A549 (cell line): ENCODE results near the gene CCDC85C. TPM values are rescaled to one million over a fixed set of nuclear protein-coding genes. Genes with fewer than 3 reads are reported as not detected.
A peak's percentile ranks its signal among the peaks of the same experiment; 100 is the strongest.

ENCODE experiments used
- ATAC-seq, 2 experiments: fragments of 200-7000 bp in 1 of 2; fragments of >200 bp in 1 of 2; cut with Nextera tagmentation in 1 of 2; cut with Tn5 transposase in 1 of 2; 3 replicates each; pipeline versions ENCODE4 v1.8.0 to v1.9.1; 2018 to 2020; ENCODE audit warnings: mild to moderate bottlenecking in 1 of 2, moderate library complexity in 1 of 2
- CTCF ChIA-PET: fragments of 300-600 bp; sonication (Branson Sonifier 250); formaldehyde crosslinking; extraction: SDS; loops from one replicate; lab custom pipeline; 2021; ENCODE audit warnings: antibody characterized with exemption, inconsistent platforms; lab: Yijun Ruan, JAX
- POLR2A ChIA-PET: fragments of 350-600 bp; formaldehyde crosslinking; extraction: SDS; loops from one replicate; lab custom pipeline; 2021; ENCODE audit warnings: antibody characterized with exemption, inconsistent platforms; lab: Yijun Ruan, JAX
- DNase-seq, 2 experiments: peaks; one replicate each; pipeline versions ENCODE4 v3.0.0 to v3.0.0-alpha.2; 2011 to 2016; ENCODE audit warnings: low read depth in 1 of 2, low spot score in 1 of 2
- FAIRE-seq: peaks from 2 replicates; lab custom pipeline; 2011; peaks lifted over from hg19 to GRCh38; lab: Jason Lieb, UNC
- H3K27ac ChIP-seq, 2 experiments: fragments of >200 bp; sonication (Bioruptor Twin); formaldehyde crosslinking; 3 replicates each; pipeline ENCODE4 v1.5.1; 2016 to 2017
- H3K4me1 ChIP-seq: fragments of >200 bp; sonication (Bioruptor Twin); formaldehyde crosslinking; 3 replicates; pipeline ENCODE4 v1.6.1; 2016
- H3K4me2 ChIP-seq: fragments of >200 bp; sonication (Bioruptor Twin); formaldehyde crosslinking; 3 replicates; pipeline ENCODE4 v1.6.1; 2016
- H3K4me3 ChIP-seq: fragments of >200 bp; sonication (Bioruptor Twin); formaldehyde crosslinking; 3 replicates; pipeline ENCODE4 v1.5.1; 2016
- H3K9me3 ChIP-seq: fragments of >200 bp; sonication (Bioruptor Twin); formaldehyde crosslinking; 3 replicates; pipeline ENCODE4 v1.6.1; 2016
- CEBPB ChIP-seq, 2 experiments: fragments of >200 bp in 1 of 2; sonication (Bioruptor Twin) in 1 of 2; formaldehyde crosslinking in 1 of 2; IDR thresholded peaks; 2 replicates each; pipeline ENCODE4 v1.6.1; 2012 to 2016
- EHF ChIP-seq: fragments of 250-450 bp; sonication (Bioruptor Pico); IDR thresholded peaks from 2 replicates; pipeline ENCODE4 v1.5.0; 2020; ENCODE audit warnings: mild to moderate bottlenecking
- EP300 ChIP-seq, 2 experiments: fragments of >200 bp; sonication (Bioruptor Twin); formaldehyde crosslinking; IDR thresholded peaks; 2 replicates in 1 of 2; 3 replicates in 1 of 2; pipeline ENCODE4 v1.6.1; 2016 to 2017
- ESRRA ChIP-seq: fragments of 150-350 bp; IDR thresholded peaks from 2 replicates; pipeline ENCODE4 v1.6.1; 2014; ENCODE audit warnings: mild to moderate bottlenecking, low read length, borderline replicate concordance
- FOSB ChIP-seq: fragments of 250-450 bp; sonication (Bioruptor Pico); IDR thresholded peaks from 2 replicates; pipeline ENCODE4 v1.5.0; 2020; ENCODE audit warnings: mild to moderate bottlenecking, moderate library complexity
- FOSL2 ChIP-seq, 2 experiments: fragments of 450-650 bp in 1 of 2; fragments of >200 bp in 1 of 2; sonication (Bioruptor Twin) in 1 of 2; formaldehyde crosslinking; IDR thresholded peaks; 2 replicates each; pipeline versions ENCODE4 v1.5.0 to v1.6.1; 2016 to 2020; ENCODE audit warnings: mild to moderate bottlenecking in 1 of 2, moderate library complexity in 1 of 2
- GATA3 ChIP-seq: IDR thresholded peaks from 2 replicates; pipeline ENCODE4 v1.6.1; 2012; ENCODE audit warnings: borderline replicate concordance
- HOXA7 ChIP-seq: fragments of 250-450 bp; sonication (Bioruptor Pico); IDR thresholded peaks from 2 replicates; pipeline ENCODE4 v1.5.0; 2020; ENCODE audit warnings: mild to moderate bottlenecking, moderate library complexity
- HOXB13 ChIP-seq: fragments of 250-450 bp; sonication (Bioruptor Pico); IDR thresholded peaks from 2 replicates; pipeline ENCODE4 v1.5.0; 2020; ENCODE audit warnings: low read depth, mild to moderate bottlenecking, moderate library complexity
- KDM1A ChIP-seq: fragments of 200-600 bp; sonication (generic); IDR thresholded peaks from 2 replicates; pipeline ENCODE4 v1.6.1; 2016; ENCODE audit warnings: low read depth, mild to moderate bottlenecking
- KDM5A ChIP-seq: fragments of 200-600 bp; sonication (generic); IDR thresholded peaks from 2 replicates; pipeline ENCODE4 v1.6.1; 2016; ENCODE audit warnings: antibody characterized with exemption, mild to moderate bottlenecking
- MAFK ChIP-seq: fragments of 450-650 bp; IDR thresholded peaks from 2 replicates; pipeline ENCODE4 v1.6.1; 2014; ENCODE audit not compliant: partially characterized antibody
- NPAS2 ChIP-seq: fragments of 250-450 bp; sonication (Bioruptor Pico); IDR thresholded peaks from 2 replicates; pipeline ENCODE4 v1.8.0; 2022; ENCODE audit warnings: mild to moderate bottlenecking, moderate library complexity, borderline replicate concordance
- PHF8 ChIP-seq: fragments of 200-600 bp; sonication (generic); IDR thresholded peaks from 2 replicates; pipeline ENCODE4 v1.6.1; 2016; ENCODE audit warnings: low read depth, mild to moderate bottlenecking, antibody characterized with exemption, moderate library complexity, borderline replicate concordance
- POLR2AphosphoS2 ChIP-seq: conservative IDR thresholded peaks from 2 replicates; pipeline ENCODE4 v1.6.1; 2012; ENCODE audit warnings: low read length, improper control_type of control experiment, inconsistent platforms
- ZC3H11A ChIP-seq: fragments of 450-650 bp; IDR thresholded peaks from 2 replicates; pipeline ENCODE4 v1.6.1; 2014; ENCODE audit warnings: antibody characterized with exemption, mild to moderate bottlenecking
- ZNF302 ChIP-seq: fragments of 250-450 bp; sonication (Bioruptor Pico); IDR thresholded peaks from 2 replicates; pipeline ENCODE4 v1.9.0; 2021; ENCODE audit warnings: inconsistent platforms, mild to moderate bottlenecking, moderate library complexity
- ZSCAN20 ChIP-seq: fragments of 250-450 bp; sonication (Bioruptor Pico); IDR thresholded peaks from 2 replicates; pipeline ENCODE4 v1.8.0; 2022; ENCODE audit warnings: mild to moderate bottlenecking, moderate library complexity
- WGBS: methylation state at CpG from one replicate; pipeline ENCODE4 v1.1.6; 2017; ENCODE audit errors: missing lambda C conversion rate; 5-methylcytosine and 5-hydroxymethylcytosine counted together
- polyA plus RNA-seq, 4 experiments: library from polyadenylated mRNA; depleted of rRNA in 3 of 4; stranded (reverse); fragments of >200 nt; fragmentation: RNase III in 1 of 4; extraction: RNeasy Plus Mini Kit Qiagen cat#74134 plus additional on column Dnase treatment in 1 of 4; gene quantifications; 2 replicates in 3 of 4; 3 replicates in 1 of 4; pipeline ENCODE4 v1.2.3, GENCODE V29; 2011 to 2017
- TF ChIP-seq, protein P1 (sequence below): fragments of 250-450 bp; sonication (Bioruptor Pico); IDR thresholded peaks from 2 replicates; pipeline ENCODE4 v1.5.0; 2020; ENCODE audit warnings: low read depth, mild to moderate bottlenecking, moderate library complexity
- TF ChIP-seq, protein P2 (sequence below): fragments of 200-600 bp; sonication (generic); IDR thresholded peaks from 2 replicates; pipeline ENCODE4 v1.6.1; 2016; ENCODE audit warnings: antibody characterized with exemption, mild to moderate bottlenecking, moderate library complexity
- TF ChIP-seq, protein P3 (sequence below): IDR thresholded peaks from 2 replicates; pipeline ENCODE4 v1.6.1; 2012

CCDC85C gene
- polyA plus RNA-seq, 2 of the 4 experiments (the other 2 are of a cell fraction): 11.4 to 31.4 TPM

DNA sequence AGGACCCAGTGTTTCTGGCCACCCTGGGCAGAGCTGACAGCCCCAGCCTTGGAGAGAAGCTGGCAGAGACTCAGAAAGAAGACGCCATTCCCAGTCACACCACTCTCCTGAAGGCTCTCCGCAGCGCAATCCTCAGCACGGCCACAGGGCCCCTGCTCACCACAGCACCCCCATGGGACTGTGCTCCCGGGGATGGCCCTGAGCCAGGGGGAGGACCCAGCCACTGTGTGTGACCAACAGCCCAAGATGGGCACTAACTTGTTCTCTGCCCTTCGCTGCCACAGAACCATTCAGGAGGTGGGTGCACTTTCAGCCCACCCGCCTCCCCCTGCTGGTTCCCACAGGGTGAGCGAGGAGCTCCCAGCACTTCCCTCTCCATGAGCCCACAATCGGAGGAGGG, 65.7 kb downstream of the CCDC85C start:
- Histone ChIP-seq H3K4me1 (peaks cover 58% of the 10 kb centered on the region), H3K27ac (peak overlapping the region; percentile 69 to 92), H3K9me3 (no peaks in the 10 kb centered on the region), H3K4me3 (no peak overlapping the region)
- peak in 1 of 2 experiments; percentile 38 for DNase-seq
- 49% methylated on average over 5 of the region's 9 CpGs for whole genome bisulfite sequencing
- TF ChIP-seq PHF8 (no peak), ESRRA (no peak), NPAS2 (CRISPR knock-in tag) (no peak), EP300 (IDR thresholded peaks at IDR 0.05) (no peak)
- TF ChIP-seq, protein P1, sequence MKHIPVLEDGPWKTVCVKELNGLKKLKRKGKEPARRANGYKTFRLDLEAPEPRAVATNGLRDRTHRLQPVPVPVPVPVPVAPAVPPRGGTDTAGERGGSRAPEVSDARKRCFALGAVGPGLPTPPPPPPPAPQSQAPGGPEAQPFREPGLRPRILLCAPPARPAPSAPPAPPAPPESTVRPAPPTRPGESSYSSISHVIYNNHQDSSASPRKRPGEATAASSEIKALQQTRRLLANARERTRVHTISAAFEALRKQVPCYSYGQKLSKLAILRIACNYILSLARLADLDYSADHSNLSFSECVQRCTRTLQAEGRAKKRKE (CRISPR knock-in tag): no peak
- TF ChIP-seq, all 56 proteins: peak for 0
- ChIA-PET CTCF (interaction anchor here (0.6 to 9.4 kb wide), 6 partner anchors 9 to 142 kb away, joined by 3 to 67 read pairs (median 4); no protein-coding TSS in a partner anchor), POLR2A (no interaction called here)
- H3K4me2 ChIP-seq: peak overlapping the region; percentile 65
- no peak for FAIRE-seq
- peak; percentile 64 to 76 for ATAC-seq

DNA sequence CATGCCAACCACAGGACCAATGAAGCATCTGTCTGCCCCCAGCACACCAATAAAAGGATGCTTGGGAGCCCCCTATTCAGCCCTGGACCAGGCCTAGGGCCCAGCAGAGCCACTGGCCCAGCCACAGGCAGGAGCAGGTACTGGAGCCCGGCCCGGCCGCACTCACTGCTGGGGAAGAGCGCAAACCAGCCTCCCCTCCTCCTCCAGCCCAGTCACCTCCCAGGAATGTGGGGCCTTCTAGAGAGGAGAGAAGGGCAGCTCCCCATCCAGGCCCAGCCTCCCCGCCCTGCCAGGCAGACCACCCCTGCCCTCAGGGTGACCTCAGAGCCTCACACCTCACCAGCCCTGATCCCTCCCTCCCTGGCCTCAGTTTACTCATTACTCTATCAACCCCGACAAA, 66.6 kb downstream of the CCDC85C start:
- peak overlapping the region; percentile 65 for H3K4me2 ChIP-seq
- FAIRE-seq (no peak), ATAC-seq (peak; percentile 84 to 90), DNase-seq (peak; percentile 48 to 74)
- TF ChIP-seq FOSL2 (IDR thresholded peaks at IDR 0.05) (no peak), FOSL2 (CRISPR knock-in tag; IDR thresholded peaks at IDR 0.05) (peak; percentile 76), GATA3 (no peak), ZSCAN20 (CRISPR knock-in tag) (no peak)
- ChIA-PET CTCF (interaction anchor here (0.6 to 9.4 kb wide), 9 partner anchors 9 to 143 kb away, joined by 3 to 67 read pairs (median 4); no protein-coding TSS in a partner anchor), POLR2A (interaction anchor here (0.7 kb wide), 1 partner anchor 67 kb away, joined by 3 read pairs; the partner anchor contains the start of gene CCDC85C)
- no peak overlapping the region for H3K4me3 ChIP-seq
- 83% methylated on average over 1 of the region's 6 CpGs for WGBS
- peaks cover 58% of the 10 kb centered on the region for H3K4me1 ChIP-seq
- H3K27ac ChIP-seq: peak overlapping the region; percentile 69 to 92
- no peaks in the 10 kb centered on the region for H3K9me3 ChIP-seq

DNA sequence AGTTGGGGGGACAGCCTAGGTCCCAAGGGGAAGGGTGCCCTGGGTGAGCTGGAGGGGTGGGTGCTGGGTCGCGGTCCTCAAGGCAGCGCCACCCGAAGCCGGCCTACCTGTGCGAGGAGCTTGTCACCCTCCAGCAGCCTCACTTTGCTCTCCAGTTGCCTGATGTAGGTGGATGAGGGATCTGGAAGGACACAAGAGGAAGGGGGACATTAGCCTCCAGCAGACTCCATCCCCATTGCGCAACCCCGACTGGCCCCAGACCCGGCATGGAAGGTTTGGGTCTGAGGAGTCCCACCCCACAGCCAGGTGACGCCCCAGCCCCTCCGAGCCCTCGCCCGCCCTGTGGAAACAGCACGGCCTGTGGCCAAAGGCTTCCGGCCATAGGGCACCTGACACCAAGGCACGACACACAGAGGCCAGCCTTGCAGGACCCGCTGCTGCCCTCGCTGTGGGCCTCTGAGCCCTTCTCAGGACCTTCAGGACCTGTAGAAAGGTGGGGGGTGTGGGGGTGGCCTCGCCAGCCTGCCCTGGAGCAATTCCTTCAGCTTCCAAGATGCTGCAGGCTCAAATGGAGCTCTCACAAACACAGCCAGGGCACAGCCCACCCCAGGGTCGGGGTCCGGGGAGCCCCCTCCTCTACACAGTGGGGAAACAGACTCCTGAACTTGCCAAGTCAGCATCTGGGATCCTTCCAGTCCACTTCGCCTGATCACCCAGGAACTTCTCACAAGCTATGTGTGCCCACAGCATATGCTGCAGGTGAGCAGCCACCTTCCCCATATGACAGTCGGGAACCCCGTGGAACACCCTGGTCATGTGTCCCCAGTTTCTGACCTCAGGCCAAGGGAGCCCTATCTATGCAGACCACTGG, 67.9 kb downstream of the CCDC85C start:
- peaks cover 55% of the 10 kb centered on the region for H3K4me1 ChIP-seq
- WGBS: 85% methylated on average over 20 of the region's 24 CpGs
- CTCF ChIA-PET: interaction anchor here (0.6 to 4.1 kb wide), 11 partner anchors 10 to 94 kb away, joined by 3 to 18 read pairs (median 3); no protein-coding TSS in a partner anchor
- TF ChIP-seq POLR2AphosphoS2 (no peak), HOXA7 (no peak), KDM1A (no peak), KDM5A (no peak), HOXB13 (CRISPR knock-in tag) (no peak), FOSB (no peak), EHF (CRISPR knock-in tag) (no peak), ZSCAN20 (CRISPR knock-in tag) (no peak), CEBPB (IDR thresholded peaks at IDR 0.05) (peak; percentile 17 to 69; a peak in 2 of 4 replicates), FOSL2 (IDR thresholded peaks at IDR 0.05) (no peak), FOSL2 (CRISPR knock-in tag; IDR thresholded peaks at IDR 0.05) (no peak), ZC3H11A (no peak), PHF8 (no peak), MAFK (peak; percentile 68), ZNF302 (no peak)
- TF ChIP-seq, protein P2, sequence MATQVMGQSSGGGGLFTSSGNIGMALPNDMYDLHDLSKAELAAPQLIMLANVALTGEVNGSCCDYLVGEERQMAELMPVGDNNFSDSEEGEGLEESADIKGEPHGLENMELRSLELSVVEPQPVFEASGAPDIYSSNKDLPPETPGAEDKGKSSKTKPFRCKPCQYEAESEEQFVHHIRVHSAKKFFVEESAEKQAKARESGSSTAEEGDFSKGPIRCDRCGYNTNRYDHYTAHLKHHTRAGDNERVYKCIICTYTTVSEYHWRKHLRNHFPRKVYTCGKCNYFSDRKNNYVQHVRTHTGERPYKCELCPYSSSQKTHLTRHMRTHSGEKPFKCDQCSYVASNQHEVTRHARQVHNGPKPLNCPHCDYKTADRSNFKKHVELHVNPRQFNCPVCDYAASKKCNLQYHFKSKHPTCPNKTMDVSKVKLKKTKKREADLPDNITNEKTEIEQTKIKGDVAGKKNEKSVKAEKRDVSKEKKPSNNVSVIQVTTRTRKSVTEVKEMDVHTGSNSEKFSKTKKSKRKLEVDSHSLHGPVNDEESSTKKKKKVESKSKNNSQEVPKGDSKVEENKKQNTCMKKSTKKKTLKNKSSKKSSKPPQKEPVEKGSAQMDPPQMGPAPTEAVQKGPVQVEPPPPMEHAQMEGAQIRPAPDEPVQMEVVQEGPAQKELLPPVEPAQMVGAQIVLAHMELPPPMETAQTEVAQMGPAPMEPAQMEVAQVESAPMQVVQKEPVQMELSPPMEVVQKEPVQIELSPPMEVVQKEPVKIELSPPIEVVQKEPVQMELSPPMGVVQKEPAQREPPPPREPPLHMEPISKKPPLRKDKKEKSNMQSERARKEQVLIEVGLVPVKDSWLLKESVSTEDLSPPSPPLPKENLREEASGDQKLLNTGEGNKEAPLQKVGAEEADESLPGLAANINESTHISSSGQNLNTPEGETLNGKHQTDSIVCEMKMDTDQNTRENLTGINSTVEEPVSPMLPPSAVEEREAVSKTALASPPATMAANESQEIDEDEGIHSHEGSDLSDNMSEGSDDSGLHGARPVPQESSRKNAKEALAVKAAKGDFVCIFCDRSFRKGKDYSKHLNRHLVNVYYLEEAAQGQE: no peak
- TF ChIP-seq, protein P1 (CRISPR knock-in tag): no peak
- TF ChIP-seq, protein P3, sequence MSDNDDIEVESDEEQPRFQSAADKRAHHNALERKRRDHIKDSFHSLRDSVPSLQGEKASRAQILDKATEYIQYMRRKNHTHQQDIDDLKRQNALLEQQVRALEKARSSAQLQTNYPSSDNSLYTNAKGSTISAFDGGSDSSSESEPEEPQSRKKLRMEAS: no peak
- H3K4me2 ChIP-seq: peak overlapping the region; percentile 65; the same call in 1 of the 3 replicates
- ATAC-seq: no peak
- peak overlapping the region; percentile 69 to 92; a peak in 5 of 6 replicates for H3K27ac ChIP-seq
- H3K4me3 ChIP-seq: no peak overlapping the region
- FAIRE-seq: no peak
- POLR2A ChIA-PET: no interaction called here
- H3K9me3 ChIP-seq: no peaks in the 10 kb centered on the region
- no peak for DNase-seq
